Measurements from ENCODE around the gene ZSWIM5.
"Not testable (repeated sequence)": the region's sequence is repeated elsewhere in the genome, so short reads cannot be mapped to it uniquely, and the experiment has no call there.

ZSWIM5 gene

GRCh38 chr1:45005761-45006160, 200.6 kb downstream of the ZSWIM5 start:
- DNase-seq (ENCODE audit: low read depth, low spot score) = no peak
- TF ChIP-seq EZH2 (IDR thresholded peaks at IDR 0.05) (no peak), FOXP2 (optimal IDR thresholded peaks at IDR 0.05; ENCODE audit: control extremely low read depth, extremely low read length, insufficient read depth) (no peak), POLR2AphosphoS5 (IDR thresholded peaks at IDR 0.05; ENCODE audit: borderline replicate concordance, low read depth, low read length) (no peak)
- H3K9ac ChIP-seq (ENCODE audit: insufficient read length) = no peak overlapping the region
- H3K9me3 ChIP-seq (ENCODE audit: low read depth, low read length) = no peaks in the 10 kb centered on the region
- H3K36me3 ChIP-seq (ENCODE audit: insufficient read depth, low read length) = peaks cover 20% of the 10 kb centered on the region; the same call in 1 of the 2 replicates
- no peak overlapping the region for H3K4me3 ChIP-seq
- H3K27ac ChIP-seq = no peak overlapping the region

- peaks cover 20% of the 10 kb centered on the region; the same call in 1 of the 2 replicates for H3K36me3 ChIP-seq (ENCODE audit: insufficient read depth, low read length)
- no peaks in the 10 kb centered on the region for H3K9me3 ChIP-seq (ENCODE audit: low read depth, low read length)
- DNase-seq (ENCODE audit: low read depth, low spot score) = no peak
- no peak overlapping the region for H3K9ac ChIP-seq (ENCODE audit: insufficient read length)
- TF ChIP-seq EZH2 (IDR thresholded peaks at IDR 0.05) (no peak), POLR2AphosphoS5 (IDR thresholded peaks at IDR 0.05; ENCODE audit: borderline replicate concordance, low read depth, low read length) (no peak), FOXP2 (optimal IDR thresholded peaks at IDR 0.05; ENCODE audit: control extremely low read depth, extremely low read length, insufficient read depth) (no peak)
- no peak overlapping the region for H3K4me3 ChIP-seq
- no peak overlapping the region for H3K27ac ChIP-seq
Observed at GRCh38 chr1:45004281-45004920, 202.0 kb downstream of the ZSWIM5 start.

- peaks cover 20% of the 10 kb centered on the region; the same call in 1 of the 2 replicates for H3K36me3 ChIP-seq (ENCODE audit: insufficient read depth, low read length)
- H3K9ac ChIP-seq (ENCODE audit: insufficient read length) = no peak overlapping the region
- H3K9me3 ChIP-seq (ENCODE audit: low read depth, low read length) = no peaks in the 10 kb centered on the region
- no peak for DNase-seq (ENCODE audit: low read depth, low spot score)
- H3K27ac ChIP-seq = no peak overlapping the region
- TF ChIP-seq EZH2 (IDR thresholded peaks at IDR 0.05) (no peak), POLR2AphosphoS5 (IDR thresholded peaks at IDR 0.05; ENCODE audit: borderline replicate concordance, low read depth, low read length) (no peak), FOXP2 (optimal IDR thresholded peaks at IDR 0.05; ENCODE audit: control extremely low read depth, extremely low read length, insufficient read depth) (no peak)
- H3K4me3 ChIP-seq = no peak overlapping the region
Observed at GRCh38 chr1:45003741-45004140, 202.7 kb downstream of the ZSWIM5 start.

- Histone ChIP-seq H3K36me3 (ENCODE audit: insufficient read depth, low read length) (peaks cover 18% of the 10 kb centered on the region; the same call in 1 of the 2 replicates), H3K9ac (ENCODE audit: insufficient read length) (no peak overlapping the region), H3K4me3 (no peak overlapping the region), H3K9me3 (ENCODE audit: low read depth, low read length) (no peaks in the 10 kb centered on the region), H3K27ac (no peak overlapping the region)
- TF ChIP-seq POLR2AphosphoS5 (IDR thresholded peaks at IDR 0.05; ENCODE audit: borderline replicate concordance, low read depth, low read length) = no peak
- no peak for DNase-seq (ENCODE audit: low read depth, low spot score)
Observed at GRCh38 chr1:45002650-45003645, 203.5 kb downstream of the ZSWIM5 start.

GRCh38 chr1:45001576-45001975, 204.8 kb downstream of the ZSWIM5 start:
- not testable (repeated sequence) for H3K9ac ChIP-seq (ENCODE audit: insufficient read length); H3K27ac ChIP-seq; H3K36me3 ChIP-seq (ENCODE audit: insufficient read depth, low read length); DNase-seq (ENCODE audit: low read depth, low spot score); H3K4me3 ChIP-seq; H3K9me3 ChIP-seq (ENCODE audit: low read depth, low read length)

- H3K9ac ChIP-seq (ENCODE audit: insufficient read length) = peak overlapping the region; percentile 49
- peak overlapping the region; percentile 22; the same call in 1 of the 2 replicates for H3K4me3 ChIP-seq
- peak overlapping the region; percentile 54; the same call in 1 of the 2 replicates for H3K27ac ChIP-seq
- peaks cover 9% of the 10 kb centered on the region; the same call in 1 of the 2 replicates for H3K36me3 ChIP-seq (ENCODE audit: insufficient read depth, low read length)
- no peak for DNase-seq (ENCODE audit: low read depth, low spot score)
- TF ChIP-seq FOXP2 (optimal IDR thresholded peaks at IDR 0.05; ENCODE audit: control extremely low read depth, extremely low read length, insufficient read depth) (no peak), POLR2AphosphoS5 (IDR thresholded peaks at IDR 0.05; ENCODE audit: borderline replicate concordance, low read depth, low read length) (no peak), EZH2 (IDR thresholded peaks at IDR 0.05) (no peak)
- no peaks in the 10 kb centered on the region for H3K9me3 ChIP-seq (ENCODE audit: low read depth, low read length)
Observed at GRCh38 chr1:45001011-45001481, 205.4 kb downstream of the ZSWIM5 start.

- no peaks in the 10 kb centered on the region for H3K9me3 ChIP-seq (ENCODE audit: low read depth, low read length)
- H3K4me3 ChIP-seq = no peak overlapping the region
- 0 out of 2 replicates have a peak overlapping the region, but pooled peaks have one; percentile 3 for H3K27ac ChIP-seq
- H3K9ac ChIP-seq (ENCODE audit: insufficient read length) = no peak overlapping the region
- peaks cover 4% of the 10 kb centered on the region; the same call in 1 of the 2 replicates for H3K36me3 ChIP-seq (ENCODE audit: insufficient read depth, low read length)
- no peak for TF ChIP-seq POLR2AphosphoS5 (IDR thresholded peaks at IDR 0.05; ENCODE audit: borderline replicate concordance, low read depth, low read length)
- no peak for TF ChIP-seq EZH2 (IDR thresholded peaks at IDR 0.05)
- TF ChIP-seq FOXP2 (optimal IDR thresholded peaks at IDR 0.05; ENCODE audit: control extremely low read depth, extremely low read length, insufficient read depth) = no peak
- no peak for DNase-seq (ENCODE audit: low read depth, low spot score)
Observed at GRCh38 chr1:44999232-44999631, 207.2 kb downstream of the ZSWIM5 start.

- Histone ChIP-seq H3K36me3 (ENCODE audit: insufficient read depth, low read length) (no peaks in the 10 kb centered on the region), H3K4me3 (no peak overlapping the region), H3K27ac (no peak overlapping the region), H3K9me3 (ENCODE audit: low read depth, low read length) (no peaks in the 10 kb centered on the region), H3K9ac (ENCODE audit: insufficient read length) (no peak overlapping the region)
- DNase-seq (ENCODE audit: low read depth, low spot score) = no peak
- no peak for TF ChIP-seq FOXP2 (optimal IDR thresholded peaks at IDR 0.05; ENCODE audit: control extremely low read depth, extremely low read length, insufficient read depth)
- TF ChIP-seq POLR2AphosphoS5 (IDR thresholded peaks at IDR 0.05; ENCODE audit: borderline replicate concordance, low read depth, low read length) = no peak
- TF ChIP-seq EZH2 (IDR thresholded peaks at IDR 0.05) = no peak
Observed at GRCh38 chr1:44995467-44996238, 210.8 kb downstream of the ZSWIM5 start.
